Measurements from ENCODE around the gene ADAMTSL2.

GRCh38 chr9:133502112-133502511 is 32.4 kb upstream of the ADAMTSL2 start:
- TF ChIP-seq CTCF (IDR thresholded peaks at IDR 0.05; ENCODE audit: poor library complexity) (no peak), EZH2phosphoT487 (IDR thresholded peaks at IDR 0.05; ENCODE audit: low read depth, severe bottlenecking, unreplicated experiment) (no peak)

Measured in hepatocyte (in vitro differentiated cells).